Mononuclear cell (primary cell): ENCODE results near the gene TMLHE. TPM values are rescaled to one million over a fixed set of nuclear protein-coding genes. Genes with fewer than 3 reads are reported as not detected.

ENCODE experiments used
- total RNA-seq: library from RNA; depleted of rRNA; stranded (reverse); fragments of >200 nt; gene quantifications from one replicate; pipeline ENCODE4 v1.2.3, GENCODE V29; 2012

TMLHE gene
- total RNA-seq, 1 donor = 13.1 TPM

Other genes with a start within 250 kb of the TMLHE start
- gene F8A2, start 230.9 kb downstream of the TMLHE start, total RNA-seq = not detected
- gene F8A3, start 154.3 kb downstream of the TMLHE start, total RNA-seq = 1.5 TPM
- 0.84 TPM for gene SPRY3, start 366 bp downstream of the TMLHE start, total RNA-seq